HG02678 (cell line): ENCODE results near the gene CSE1L.
"Not testable (repeated sequence)": the region's sequence is repeated elsewhere in the genome, so short reads cannot be mapped to it uniquely, and the experiment has no call there.

ENCODE experiments used
- ATAC-seq: cut with Tn5 transposase; IDR thresholded peaks from one replicate; pipeline ENCODE4 v1.9.1; 2021; ENCODE audit warnings: mild to moderate bottlenecking, moderate library complexity; ENCODE audit not compliant: unreplicated experiment

CSE1L gene

DNA sequence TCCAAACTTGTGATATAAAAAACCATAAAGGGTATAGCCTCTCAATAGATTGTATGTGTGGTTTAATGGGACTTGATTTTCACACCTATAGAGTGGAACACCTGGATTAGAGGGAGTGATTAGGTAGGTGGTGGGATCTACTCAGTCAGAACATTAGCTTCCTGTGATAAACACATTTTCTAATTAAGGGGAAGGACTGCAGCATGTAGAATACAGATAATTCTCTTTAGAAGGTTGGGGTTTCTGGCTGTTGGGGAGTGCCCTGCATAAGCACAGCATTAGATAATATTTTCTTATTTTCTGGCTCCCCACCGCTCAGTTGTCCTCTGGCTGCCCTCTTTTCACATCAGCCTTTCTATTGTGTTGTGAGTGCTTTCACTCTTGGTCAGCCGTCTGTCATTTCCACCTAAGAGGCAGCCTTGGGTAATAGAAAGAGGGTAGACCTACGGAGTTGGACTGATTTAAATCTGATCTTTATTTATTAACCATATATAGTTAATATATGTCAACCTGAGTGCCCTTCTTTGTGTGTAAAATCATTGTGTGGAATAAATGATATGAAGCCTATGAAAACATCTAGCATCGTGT is 8.0 kb downstream of the CSE1L start:
- ATAC-seq: peak; percentile 69

DNA sequence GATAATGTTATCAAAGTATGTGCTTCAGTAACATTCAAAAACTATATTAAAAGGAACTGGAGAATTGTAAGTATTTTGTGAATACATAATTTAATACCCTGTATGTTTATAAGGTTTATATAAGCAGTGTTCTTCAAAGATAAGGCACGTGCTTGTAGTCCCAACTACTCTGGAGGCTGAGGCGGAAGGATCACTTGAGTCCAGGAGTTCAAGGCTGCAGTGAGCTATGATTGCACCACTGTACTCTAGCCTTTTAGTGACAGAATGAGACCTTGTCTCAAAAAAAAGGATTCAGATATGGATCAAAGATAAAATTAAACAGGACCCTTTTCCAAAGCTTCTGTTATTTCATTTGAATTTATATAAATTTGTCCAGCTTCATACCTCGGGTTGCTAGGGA is 17.2 kb downstream of the CSE1L start:
- no peak for ATAC-seq

DNA sequence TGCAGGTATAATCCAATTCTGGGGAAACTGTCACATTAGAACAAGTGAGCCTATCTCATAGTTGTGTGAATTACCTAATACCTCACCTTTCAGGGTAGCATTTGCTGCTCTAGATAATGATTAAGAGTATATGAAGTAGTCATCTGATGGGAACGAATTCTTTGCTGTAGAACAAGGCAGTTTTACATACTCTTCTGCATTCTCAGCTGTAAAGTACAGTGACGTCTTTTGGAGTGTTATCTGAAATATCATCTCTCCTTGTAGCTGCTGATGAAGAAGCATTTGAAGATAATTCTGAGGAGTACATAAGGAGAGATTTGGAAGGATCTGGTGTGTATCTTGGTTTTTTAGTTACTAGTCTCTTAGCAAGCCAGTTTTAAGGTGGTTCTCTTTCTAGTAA is 28.4 kb downstream of the CSE1L start:
- no peak for ATAC-seq

DNA sequence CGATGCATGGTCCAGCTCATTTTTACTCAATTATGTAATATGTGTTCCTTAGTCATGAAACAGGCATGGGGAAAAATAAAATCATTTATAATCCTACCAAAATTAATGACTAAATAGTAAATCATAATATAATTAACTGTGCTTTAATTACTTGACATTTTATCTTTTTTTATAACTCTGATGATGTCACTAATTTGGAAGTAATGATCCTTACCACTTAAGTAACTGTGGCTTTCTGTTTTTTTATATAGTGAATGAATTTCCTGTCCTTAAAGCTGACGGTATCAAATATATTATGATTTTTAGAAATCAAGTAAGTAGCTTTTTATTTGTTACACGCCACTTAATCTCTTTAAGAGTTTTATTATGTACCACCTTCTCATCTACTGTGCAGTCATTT is 32.2 kb downstream of the CSE1L start:
- no peak for ATAC-seq

DNA sequence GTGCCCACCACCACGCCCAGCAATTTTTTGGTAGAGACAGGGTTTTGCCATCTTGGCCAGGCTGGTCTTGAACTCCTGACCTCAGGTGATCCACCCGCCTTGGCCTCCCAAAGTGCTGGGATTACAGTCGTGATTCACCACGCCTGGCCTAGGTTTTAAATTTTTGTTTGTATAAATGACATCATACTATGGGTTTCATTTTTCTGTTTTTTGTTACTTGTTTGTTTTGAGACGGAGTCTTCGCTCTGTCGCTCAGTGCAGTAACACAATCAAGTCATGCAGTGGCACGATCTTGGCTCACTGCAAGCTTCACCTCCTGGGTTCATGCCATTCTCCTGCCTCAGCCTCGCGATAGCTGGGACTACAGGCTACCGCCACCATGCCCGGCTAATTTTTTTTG is 36.2 kb downstream of the CSE1L start:
- ATAC-seq: not testable (repeated sequence)

DNA sequence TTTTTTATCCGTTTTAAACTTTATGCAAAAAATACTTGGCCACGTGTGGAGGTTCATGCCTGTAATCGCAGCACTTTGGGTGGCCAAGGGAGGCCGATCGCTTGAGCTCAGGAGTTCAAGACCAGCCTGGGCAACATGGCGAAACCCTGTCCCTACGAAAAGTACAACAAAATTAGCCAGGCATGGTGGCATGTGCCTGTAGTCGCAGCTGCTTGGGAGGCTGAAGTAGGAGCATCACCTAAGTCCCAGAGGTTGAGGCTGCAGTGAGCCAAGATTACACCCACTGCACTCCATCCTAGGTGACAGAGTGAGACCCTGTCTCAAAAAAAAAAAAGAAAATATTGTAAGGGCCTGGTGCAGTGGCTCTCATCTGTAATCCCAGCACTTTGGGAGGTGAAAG is 45.0 kb downstream of the CSE1L start:
- no peak for ATAC-seq

DNA sequence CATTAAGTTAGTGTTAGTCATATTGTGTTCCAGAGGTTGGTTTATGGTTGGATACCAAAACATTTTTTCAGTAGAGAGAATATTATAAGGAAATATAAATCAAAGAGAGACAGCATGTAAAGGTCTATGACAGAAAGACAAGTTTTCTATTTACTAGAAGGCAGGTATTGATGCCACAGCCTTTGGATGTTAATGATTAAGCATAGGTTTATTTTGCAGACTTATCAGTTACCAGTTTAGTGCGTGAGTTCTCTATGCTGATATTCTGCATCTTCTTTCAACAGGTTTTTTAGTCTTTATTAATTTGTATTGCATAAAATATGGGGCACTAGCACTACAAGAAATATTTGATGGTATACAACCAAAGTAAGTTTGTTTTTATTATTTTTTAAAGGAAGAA is 45.6 kb downstream of the CSE1L start:
- ATAC-seq: no peak

DNA sequence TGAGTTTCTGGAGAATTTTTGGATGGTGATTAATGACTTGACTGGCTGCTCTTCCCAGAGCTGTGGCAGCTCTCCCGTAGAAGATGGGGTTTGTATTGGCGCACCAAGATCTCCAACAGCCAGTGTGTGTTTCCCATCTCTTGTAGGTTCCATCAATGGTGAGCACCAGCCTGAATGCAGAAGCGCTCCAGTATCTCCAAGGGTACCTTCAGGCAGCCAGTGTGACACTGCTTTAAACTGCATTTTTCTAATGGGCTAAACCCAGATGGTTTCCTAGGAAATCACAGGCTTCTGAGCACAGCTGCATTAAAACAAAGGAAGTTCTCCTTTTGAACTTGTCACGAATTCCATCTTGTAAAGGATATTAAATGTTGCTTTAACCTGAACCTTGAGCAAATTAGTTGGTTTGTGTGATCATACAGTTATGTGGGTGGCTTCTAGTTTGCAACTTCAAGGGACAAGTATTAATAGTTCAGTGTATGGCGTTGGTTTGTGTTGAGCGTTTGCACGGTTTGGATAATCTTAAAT is 50.2 kb downstream of the CSE1L start:
- ATAC-seq: no peak

DNA sequence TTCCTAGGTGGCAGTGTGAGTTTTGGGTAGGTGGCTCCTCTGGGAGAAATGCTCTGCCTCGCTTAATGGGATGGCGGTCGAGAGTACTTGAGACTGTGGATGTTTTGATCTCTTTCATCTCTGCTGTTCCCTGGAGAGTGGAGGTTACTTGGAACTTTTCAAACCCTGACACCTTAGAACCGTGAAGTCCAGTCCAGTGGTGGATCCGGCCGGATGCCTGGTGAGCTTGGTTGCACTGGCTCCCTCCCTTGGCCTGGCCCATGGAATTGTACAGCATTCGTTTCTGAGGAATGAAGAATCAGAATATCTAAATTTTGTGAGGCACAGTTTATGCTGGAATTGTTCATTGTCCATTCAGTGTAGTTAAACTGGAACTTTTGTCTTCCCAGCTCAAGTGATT is 51.0 kb downstream of the CSE1L start:
- no peak for ATAC-seq

DNA sequence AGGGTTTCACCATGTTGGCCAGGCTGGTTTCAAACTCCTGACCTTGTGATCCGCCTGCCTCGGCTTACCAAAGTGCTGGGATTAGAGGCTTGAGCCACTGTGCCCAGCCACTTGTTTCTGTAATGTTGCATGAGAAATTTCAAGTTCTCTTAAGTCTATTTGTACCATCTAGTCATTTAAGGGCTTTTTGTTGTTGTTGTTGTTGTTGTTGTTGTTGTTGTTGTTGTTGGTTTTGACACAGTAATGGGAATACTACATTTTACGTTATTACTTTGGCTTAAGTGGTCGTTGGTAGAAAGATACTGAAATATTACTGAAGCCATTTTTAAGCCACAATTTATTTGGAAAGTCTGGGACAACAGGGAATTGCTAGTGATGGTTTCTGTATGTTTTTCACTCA is 52.0 kb downstream of the CSE1L start:
- ATAC-seq: no peak

DNA sequence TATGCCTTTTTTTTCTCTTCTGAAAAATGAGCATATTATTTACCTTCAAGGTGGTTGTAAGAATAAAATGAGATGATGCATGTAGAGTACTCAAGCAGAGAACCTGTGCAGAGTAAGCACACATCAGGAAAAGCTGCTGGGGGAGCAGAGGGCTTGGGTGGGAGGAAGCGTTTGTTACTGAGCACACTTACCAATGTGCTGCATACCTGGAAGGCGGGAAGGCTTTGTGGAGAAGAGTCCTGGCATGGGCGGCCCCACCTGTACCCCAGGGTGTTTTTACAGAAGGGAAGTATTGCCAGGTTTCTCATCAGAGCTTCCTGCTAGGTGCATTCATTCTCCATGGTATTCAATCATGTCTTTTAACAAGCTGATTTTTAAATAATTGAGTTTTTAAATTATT is 52.9 kb downstream of the CSE1L start:
- no peak for ATAC-seq

DNA sequence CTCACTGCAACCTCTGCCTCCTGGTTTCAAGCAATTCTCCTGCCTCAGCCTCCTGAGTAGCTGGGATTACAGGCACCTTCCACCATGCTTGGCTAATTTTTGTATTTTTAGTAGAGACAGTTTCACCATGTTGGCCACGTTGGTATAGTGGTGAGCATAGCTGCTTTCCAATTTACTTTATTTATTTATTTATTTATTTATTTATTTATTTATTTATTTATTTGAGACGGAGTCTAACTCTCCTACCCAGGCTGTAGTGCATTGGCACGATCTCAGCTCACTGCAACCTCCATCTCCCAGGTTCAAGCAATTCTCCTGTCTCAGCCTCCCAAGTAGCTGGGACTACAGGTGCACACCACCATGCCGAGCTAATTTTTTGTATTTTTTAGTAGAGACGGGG is 54.2 kb downstream of the CSE1L start:
- ATAC-seq: not testable (repeated sequence)

DNA sequence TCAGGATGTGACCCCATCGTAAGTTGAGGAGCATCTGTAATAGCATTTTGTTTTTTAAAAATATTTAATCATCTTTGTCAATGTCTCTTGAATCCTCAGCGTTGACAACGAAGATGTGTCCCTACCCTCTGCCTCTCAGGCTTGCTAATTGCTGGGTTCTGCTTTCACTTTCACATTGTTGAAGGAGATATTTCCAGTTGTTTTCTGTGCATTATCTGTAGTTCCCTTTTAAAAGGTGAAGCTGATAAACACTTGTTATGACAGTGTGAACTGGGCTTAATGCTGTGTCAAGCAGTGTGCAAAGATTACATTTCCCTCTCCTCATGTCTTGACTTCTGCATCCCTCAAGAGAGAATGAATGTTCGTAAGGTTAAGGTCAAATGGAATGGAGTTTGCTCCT is 54.9 kb downstream of the CSE1L start:
- ATAC-seq: no peak

DNA sequence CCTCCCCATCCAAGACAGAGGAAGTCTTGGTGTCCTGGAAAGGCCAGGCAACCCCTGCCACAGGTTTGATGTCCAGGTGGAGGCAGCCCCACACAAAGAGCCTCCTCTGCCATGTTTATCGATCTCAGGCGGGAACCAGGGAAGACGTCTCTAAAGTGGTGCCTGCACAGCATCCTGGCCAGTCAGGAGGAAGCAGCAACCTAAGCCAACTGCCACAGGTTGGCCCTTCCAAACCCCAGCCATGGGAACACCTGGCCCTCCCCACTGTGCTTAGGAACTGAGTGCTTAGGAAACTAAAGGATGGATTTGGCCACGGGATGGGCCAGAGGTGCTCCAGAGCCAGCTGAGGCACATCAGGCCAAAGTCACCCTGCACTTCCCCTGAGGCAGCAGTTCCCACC is 56.9 kb downstream of the CSE1L start:
- ATAC-seq: no peak

DNA sequence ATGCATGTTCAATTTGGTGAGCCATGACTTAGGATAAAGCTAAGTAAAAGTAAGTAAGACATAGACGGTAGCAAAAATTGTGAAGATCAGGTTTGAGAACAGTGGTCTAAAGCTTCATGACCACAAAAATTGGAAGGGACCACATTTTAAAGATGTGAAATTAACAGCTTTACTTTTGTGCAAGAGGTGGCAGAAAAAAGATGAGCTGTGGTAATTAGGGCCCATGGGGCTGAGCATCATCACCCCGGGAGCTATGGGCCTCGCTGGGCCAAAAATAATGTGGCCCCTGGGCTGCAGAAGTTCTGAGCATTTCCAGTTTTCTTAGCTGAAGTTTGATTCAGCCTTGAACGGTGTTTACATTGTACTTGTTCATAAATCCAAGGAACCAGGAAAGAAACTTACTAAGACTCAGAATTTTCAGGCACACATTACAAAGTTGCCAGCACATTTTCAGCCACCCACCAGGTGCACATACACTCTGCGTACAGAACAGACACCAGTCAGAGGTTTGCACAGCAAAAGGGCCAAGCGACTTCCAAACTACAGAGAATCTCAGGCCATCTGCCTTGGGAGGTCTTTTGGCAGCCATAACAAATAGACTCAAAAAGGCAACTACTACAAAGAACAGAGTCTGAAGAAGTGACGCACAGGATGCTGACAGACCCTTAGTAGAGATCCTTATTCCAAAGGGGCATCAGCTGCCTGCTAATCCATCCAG is 57.7 kb downstream of the CSE1L start:
- ATAC-seq: no peak

DNA sequence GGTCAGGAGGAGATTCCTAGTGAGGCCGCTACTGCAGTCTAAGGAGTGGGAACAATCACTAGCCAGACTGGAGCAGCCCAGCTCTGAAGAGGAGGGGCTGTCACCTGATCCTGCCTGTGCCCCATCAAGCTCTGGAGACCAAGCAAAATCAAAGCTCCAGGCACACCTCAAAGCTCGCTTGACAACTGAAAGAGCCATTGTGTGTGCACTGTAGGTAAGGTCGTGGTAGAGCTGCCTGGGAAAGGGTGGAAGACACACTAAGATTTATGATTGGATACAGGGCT is 58.2 kb downstream of the CSE1L start:
- ATAC-seq: no peak

DNA sequence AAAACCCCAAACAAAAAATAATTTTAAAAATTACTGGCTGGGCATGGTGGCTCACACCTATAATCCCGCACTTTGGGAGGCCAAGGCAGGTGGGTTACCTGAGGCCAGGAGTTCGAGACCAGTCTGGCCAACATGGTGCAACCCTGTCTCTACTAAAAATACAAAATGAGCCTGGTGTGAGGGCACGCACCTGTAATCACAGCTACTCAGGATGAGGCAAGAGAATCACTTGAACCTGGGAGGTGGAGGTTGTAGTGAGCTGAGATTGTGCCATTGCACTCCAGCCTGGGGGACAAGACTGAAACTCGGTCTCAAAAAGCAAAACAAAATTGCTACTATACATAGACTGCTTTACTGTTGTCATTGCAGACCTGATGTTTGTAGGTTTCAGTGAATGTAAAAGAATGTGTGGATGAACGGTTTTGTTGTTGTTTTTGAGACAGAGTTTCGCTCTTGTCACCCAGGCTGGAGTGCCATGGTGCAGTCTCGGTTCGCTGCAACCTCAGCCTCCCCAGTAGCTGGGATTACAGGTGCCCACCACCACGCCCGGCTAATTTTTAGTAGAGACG is 59.0 kb downstream of the CSE1L start:
- not testable (repeated sequence) for ATAC-seq

DNA sequence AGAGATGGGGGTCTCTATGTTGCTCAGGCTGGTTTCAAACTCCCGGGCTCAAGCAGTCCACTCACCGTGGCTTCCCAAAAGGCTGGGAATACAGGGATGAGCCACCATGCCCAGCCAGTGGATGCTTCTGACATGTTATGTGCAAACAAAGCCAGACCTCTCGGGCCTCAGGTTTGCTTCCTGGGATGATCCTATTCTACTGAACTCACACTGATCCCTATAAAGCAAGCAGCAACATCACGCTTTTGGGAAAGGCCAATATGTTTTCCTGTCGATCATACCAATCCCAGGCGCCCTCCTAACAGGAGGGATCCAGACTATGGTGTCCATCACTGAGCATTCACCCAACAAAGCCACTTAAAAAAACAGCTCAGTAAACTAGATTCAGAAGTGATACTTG is 60.2 kb downstream of the CSE1L start:
- no peak for ATAC-seq

DNA sequence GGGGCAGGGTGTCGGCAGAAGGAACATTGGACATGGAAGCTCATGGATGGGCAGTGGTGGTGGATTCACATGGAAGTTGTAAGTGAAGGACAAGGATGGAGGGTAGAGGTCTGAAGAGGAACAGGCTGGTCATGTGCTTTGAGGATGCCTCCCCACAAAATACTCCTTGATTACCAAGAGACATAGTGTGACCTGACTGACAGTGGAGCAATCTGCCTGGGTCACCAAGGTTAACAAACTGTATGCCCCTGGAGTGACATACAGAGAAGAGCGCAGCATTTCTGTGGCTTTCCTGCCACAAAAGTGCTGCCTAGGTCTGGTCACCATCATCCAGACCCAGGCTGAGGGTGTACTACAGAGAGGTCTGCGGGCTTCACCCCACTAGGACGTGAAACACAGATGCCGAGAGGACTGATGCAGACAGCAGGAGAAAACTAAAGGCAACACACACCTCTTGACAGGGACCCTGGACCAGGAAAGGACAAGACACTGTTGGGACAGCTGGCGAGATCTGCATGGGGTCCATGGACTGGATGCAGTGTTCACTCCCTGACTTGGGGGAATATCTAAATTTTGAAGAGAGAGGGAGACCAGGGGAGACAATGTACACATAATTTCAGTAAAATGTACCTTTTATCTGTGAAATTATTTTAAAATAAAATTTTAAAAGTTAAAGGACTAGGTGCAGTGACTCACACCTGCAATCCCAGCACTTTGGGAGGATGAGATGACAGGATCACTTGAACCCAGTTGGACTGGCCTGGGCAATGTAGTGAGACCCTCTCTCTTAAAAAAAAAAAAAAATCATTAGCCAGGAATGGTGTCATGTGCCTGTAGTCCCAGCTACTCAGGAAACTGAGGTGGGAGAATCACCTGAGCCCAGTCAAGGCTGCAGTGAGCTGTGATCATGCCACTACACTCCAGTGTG is 64.9 kb downstream of the CSE1L start:
- ATAC-seq: no peak

DNA sequence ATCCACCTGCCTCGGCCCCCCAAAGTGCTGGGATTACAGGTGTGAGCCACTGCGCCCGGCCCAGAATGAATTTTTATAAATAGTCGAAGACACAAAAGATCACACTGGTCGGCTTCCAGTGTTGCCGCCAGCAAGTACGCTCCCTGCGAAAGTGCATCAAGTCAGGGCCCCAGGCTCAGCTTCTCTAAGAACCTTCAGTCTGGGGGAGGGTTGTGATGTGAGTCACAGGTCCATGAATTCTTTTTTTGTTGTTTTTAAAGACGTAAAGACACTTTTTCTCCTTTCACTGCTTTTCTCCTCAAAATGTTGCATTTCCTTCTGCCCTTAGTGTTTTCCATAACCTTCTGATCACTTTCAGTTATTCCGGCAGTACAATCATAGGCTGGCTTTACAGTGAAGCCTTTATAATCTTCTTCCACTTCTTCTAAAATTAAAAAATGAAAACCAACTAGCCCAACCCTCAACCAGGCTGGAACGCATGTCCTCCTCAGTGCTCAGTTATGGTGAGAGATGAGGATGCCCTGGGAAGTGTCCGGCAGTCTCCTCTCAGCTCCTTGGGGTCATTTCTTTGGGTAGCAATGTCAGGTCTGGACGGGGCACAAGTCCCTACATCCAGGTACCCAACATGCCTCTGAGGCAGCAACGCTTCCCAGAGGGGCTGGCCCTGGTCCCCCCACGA is 66.6 kb downstream of the CSE1L start:
- ATAC-seq: no peak

DNA sequence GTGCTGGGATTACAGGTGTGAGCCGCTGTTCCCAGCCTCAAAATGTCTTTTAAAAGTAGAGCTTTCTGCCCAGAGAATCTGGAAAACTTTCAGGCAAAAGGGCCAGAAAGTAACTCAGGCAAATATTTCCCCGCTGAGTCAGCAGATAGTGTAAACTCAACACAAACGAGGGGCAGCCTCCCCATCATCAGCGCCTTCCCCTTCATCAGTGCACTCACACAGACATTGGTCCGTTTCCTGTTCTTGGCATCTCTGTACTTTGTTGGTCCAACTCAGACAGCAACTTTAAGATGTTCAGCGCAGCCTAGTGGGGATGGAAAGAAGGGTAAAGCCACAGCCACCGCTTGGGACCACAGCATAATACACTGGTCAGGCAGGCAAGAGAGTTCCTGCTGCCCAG is 69.5 kb downstream of the CSE1L start:
- ATAC-seq: no peak
